ENCODE data around the gene NAMPT. TPM values are rescaled to one million over a fixed set of nuclear protein-coding genes. Genes with fewer than 3 reads are reported as not detected.

The NAMPT gene
- polyA plus RNA-seq, 4 donors: 40.1 to 49.5 (median 46.4) TPM

GRCh38 chr7:106277976-106278375 is 6.8 kb downstream of the NAMPT start:
- no peak for DNase-seq (ENCODE audit: low read depth in 4 of 4, low spot score in 3 of 4)

DNA sequence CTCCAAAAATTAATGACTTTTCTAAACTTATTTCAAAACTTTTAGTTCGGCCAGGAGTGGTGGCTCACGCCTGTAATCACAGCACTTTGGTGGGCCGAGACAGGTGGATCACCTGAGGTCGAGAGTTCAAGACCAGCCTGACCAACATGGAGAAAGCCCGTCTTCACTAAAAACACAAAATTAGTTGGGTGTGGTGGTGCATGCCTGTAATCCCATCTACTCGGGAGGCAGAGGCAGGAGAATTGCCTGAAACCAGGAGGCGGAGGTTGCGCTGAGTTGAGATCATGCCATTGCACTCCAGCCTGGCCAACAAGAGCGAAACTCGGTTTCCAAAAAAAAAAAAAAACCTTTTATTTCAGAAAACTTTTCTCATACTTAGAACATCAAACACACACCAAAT is 8.3 kb downstream of the NAMPT start:
- DNase-seq (ENCODE audit: low read depth in 4 of 4, low spot score in 3 of 4): no peak

GRCh38 chr7:106273009-106273668 is 11.6 kb downstream of the NAMPT start:
- DNase-seq (ENCODE audit: low read depth in 4 of 4, low spot score in 3 of 4): no peak

GRCh38 chr7:106270122-106270977 is 14.4 kb downstream of the NAMPT start:
- no peak for DNase-seq (ENCODE audit: low read depth in 4 of 4, low spot score in 3 of 4)

DNA sequence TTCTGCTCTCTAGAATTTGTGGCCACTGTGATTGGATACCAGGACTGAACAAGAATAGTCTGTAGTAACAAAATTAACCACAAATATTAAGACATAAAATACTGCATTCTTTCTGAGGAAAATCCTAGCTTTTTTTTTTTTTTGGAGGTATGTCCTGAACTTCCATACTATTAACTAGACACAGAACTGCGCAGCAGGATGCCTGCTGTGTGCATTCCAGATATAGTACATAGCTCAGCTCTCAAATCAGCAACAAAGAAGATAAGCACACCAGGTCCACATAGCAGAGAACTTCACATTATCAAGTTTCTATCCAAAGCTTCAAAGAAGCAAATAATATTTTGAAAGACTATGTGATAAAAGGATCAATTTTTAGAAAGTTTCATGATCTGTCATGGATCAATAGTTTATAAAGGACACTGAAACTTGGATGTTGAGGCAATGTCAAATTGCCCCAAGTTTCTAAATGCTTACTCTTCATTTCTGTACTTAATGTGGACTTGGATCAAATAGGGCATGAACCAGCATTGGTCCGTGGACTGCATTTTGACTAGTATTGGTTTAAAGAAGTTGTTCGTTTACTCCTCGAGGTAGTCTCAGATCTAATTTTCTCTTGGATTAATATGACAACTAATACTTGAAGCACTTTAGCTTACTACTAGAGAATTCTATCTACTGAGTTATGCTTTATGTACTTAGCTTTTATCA is 15.4 kb downstream of the NAMPT start:
- no peak for DNase-seq (ENCODE audit: low read depth in 4 of 4, low spot score in 3 of 4)

GRCh38 chr7:106265133-106265532 is 19.6 kb downstream of the NAMPT start:
- no peak for DNase-seq (ENCODE audit: low read depth in 4 of 4, low spot score in 3 of 4)

GRCh38 chr7:106262221-106262881 is 22.4 kb downstream of the NAMPT start:
- DNase-seq (ENCODE audit: low read depth in 4 of 4, low spot score in 3 of 4): no peak

DNA sequence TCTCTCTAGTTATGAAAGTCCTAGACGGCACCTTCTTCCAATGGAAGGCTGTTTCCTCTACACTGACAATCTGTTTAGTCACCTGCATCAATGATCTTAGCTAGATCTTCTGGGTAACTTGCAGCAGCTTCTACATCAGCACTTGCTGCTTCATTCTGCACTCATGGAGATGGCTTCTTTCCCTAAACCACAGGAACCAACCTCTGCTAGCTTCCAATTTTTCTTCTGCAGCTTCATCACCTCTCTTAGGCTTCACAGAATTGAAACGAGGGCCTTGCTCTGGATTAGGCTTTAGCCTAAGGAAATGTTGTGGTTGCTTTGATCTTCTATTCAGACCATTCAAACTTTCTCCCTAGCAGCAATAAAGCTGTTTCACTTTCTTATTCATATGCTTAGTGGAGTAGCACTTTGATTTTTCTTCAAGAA is 24.6 kb downstream of the NAMPT start:
- DNase-seq (ENCODE audit: low read depth in 4 of 4, low spot score in 3 of 4): no peak

- DNase-seq (ENCODE audit: low read depth in 4 of 4, low spot score in 3 of 4): no peak
Measured at GRCh38 chr7:106258789-106259188, 26.0 kb downstream of the NAMPT start.

DNA sequence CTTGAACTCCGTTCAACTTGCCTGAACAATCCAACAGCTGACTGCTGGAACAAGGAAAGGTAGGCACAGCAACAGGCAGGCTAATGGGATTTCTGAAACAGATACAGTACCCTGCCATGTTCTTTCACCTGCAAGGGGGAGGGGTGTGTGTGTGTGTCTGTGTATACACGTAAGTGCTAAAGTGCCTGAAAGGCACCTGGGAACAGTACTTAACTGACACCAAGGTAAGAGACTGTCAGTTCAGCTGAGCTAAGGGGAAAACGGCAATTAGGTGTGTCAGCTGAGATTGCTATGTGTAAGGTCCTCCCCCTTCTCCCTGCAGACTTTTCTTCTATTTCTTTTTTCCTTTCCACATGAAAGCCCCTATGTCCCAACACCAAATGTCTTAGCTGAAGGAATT is 27.0 kb downstream of the NAMPT start:
- DNase-seq (ENCODE audit: low read depth in 4 of 4, low spot score in 3 of 4): no peak

- DNase-seq (ENCODE audit: low read depth in 4 of 4, low spot score in 3 of 4): no peak
Measured at GRCh38 chr7:106256144-106256543, 28.6 kb downstream of the NAMPT start.

DNA sequence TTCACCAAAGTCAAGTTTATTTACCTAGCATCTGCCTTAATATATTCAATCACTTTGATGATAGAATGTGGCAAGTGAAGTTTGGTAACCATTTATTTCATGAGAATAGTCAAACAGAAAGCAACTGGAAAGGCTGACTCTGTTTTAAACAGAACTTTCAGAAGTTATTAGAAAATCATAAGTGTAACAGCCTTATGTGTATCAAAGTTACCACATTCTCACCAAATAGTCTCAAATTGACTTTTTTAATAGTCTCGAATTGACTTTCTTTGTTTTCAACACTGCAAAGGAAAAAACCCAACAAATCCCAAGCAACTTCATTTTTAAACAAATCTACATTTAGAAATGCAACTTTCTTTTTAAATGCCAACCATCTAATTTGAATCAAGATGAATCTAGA is 29.5 kb downstream of the NAMPT start:
- no peak for DNase-seq (ENCODE audit: low read depth in 4 of 4, low spot score in 3 of 4)

- no peak for DNase-seq (ENCODE audit: low read depth in 4 of 4, low spot score in 3 of 4)
Measured at GRCh38 chr7:106254525-106255116, 30.2 kb downstream of the NAMPT start.

- DNase-seq (ENCODE audit: low read depth in 4 of 4, low spot score in 3 of 4): no peak
Measured at GRCh38 chr7:106252568-106252967, 32.2 kb downstream of the NAMPT start.

GRCh38 chr7:106249488-106249887 is 35.3 kb downstream of the NAMPT start:
- no peak for DNase-seq (ENCODE audit: low read depth in 4 of 4, low spot score in 3 of 4)

DNA sequence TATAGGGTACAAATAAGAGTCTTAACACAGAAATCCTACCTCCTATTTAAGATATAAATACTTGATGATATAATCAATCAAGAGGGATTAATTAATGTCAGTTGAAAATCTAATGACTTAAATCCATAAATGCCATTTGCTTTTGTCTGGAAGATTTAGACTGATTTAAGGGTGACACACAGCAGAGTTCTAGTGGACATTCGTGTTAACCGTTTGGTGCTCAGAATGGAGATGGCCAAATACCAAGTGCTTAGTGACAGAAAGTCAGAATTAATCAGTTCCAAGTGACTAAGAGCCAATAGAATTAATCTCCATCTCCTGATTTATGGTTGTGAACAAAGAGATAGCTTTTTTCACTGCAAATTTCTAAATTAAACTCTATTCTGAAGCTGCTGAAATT is 36.2 kb downstream of the NAMPT start:
- DNase-seq (ENCODE audit: low read depth in 4 of 4, low spot score in 3 of 4): no peak

GRCh38 chr7:106247841-106248240 is 36.9 kb downstream of the NAMPT start:
- DNase-seq (ENCODE audit: low read depth in 4 of 4, low spot score in 3 of 4): no peak

GRCh38 chr7:106246902-106247711 is 37.7 kb downstream of the NAMPT start:
- DNase-seq (ENCODE audit: low read depth in 4 of 4, low spot score in 3 of 4): no peak

GRCh38 chr7:106243893-106244292 is 40.9 kb downstream of the NAMPT start:
- DNase-seq (ENCODE audit: low read depth in 4 of 4, low spot score in 3 of 4): no peak

DNA sequence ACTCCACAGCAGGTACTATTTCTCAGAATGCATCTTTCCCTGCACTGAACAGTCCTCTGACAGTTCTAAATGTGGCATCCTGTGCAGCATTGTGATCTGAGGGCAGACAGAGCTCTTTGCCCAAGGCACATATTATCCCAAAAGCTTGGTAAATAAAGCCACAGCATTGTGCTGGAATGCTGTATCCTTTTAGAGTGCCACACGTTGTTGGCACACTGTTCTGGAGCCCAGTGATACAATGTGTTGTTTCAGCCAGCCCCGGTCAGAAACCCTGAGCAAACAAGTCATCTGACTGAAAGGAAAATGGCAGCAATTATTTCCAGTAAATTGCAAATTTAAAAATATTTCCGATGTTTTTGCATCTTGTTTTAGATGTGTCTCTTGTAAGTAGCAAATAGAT is 45.4 kb downstream of the NAMPT start:
- no peak for DNase-seq (ENCODE audit: low read depth in 4 of 4, low spot score in 3 of 4)
